GM18858 (cell line): ENCODE results near the gene GRB14.
A peak's percentile ranks its signal among the peaks of the same experiment; 100 is the strongest.
"Not testable (repeated sequence)": the region's sequence is repeated elsewhere in the genome, so short reads cannot be mapped to it uniquely, and the experiment has no call there.

Experiments
- ATAC-seq: cut with Tn5 transposase; IDR thresholded peaks from one replicate; pipeline ENCODE4 v1.9.1; 2021; ENCODE audit not compliant: unreplicated experiment

The GRB14 gene

GRCh38 chr2:164560181-164560792 lies 61.0 kb downstream of the GRB14 start:
- ATAC-seq: no peak

- ATAC-seq: no peak
These were observed 62.8 kb downstream of the GRB14 start for GRCh38 chr2:164558450-164558849.

GRCh38 chr2:164554487-164554886 lies 66.8 kb downstream of the GRB14 start:
- no peak for ATAC-seq

- ATAC-seq: no peak
These were observed 69.8 kb downstream of the GRB14 start for GRCh38 chr2:164551519-164551918.

GRCh38 chr2:164549705-164550104 lies 71.6 kb downstream of the GRB14 start:
- ATAC-seq: not testable (repeated sequence)

GRCh38 chr2:164545484-164545883 lies 75.8 kb downstream of the GRB14 start:
- no peak for ATAC-seq

- no peak for ATAC-seq
These were observed 78.7 kb downstream of the GRB14 start for GRCh38 chr2:164542581-164543021.

- ATAC-seq: peak; percentile 83
These were observed 82.9 kb downstream of the GRB14 start for GRCh38 chr2:164538240-164538866.

- no peak for ATAC-seq
These were observed 85.8 kb downstream of the GRB14 start for GRCh38 chr2:164535280-164536025.

GRCh38 chr2:164530464-164530863 lies 90.8 kb downstream of the GRB14 start:
- no peak for ATAC-seq

- no peak for ATAC-seq
These were observed 97.6 kb downstream of the GRB14 start for GRCh38 chr2:164523726-164524125.

GRCh38 chr2:164523009-164523408 lies 98.3 kb downstream of the GRB14 start:
- no peak for ATAC-seq

GRCh38 chr2:164522561-164522981 lies 98.7 kb downstream of the GRB14 start:
- no peak for ATAC-seq

- no peak for ATAC-seq
These were observed 105.5 kb downstream of the GRB14 start for GRCh38 chr2:164515734-164516133.

GRCh38 chr2:164515030-164515429 lies 106.3 kb downstream of the GRB14 start:
- no peak for ATAC-seq

GRCh38 chr2:164514491-164514890 lies 106.8 kb downstream of the GRB14 start:
- ATAC-seq: no peak

- ATAC-seq: no peak
These were observed 108.4 kb downstream of the GRB14 start for GRCh38 chr2:164512871-164513270.

GRCh38 chr2:164511738-164512137 lies 109.5 kb downstream of the GRB14 start:
- ATAC-seq: no peak

- no peak for ATAC-seq
These were observed 110.4 kb downstream of the GRB14 start for GRCh38 chr2:164510895-164511294.

GRCh38 chr2:164509137-164509877 lies 112.0 kb downstream of the GRB14 start:
- no peak for ATAC-seq

- no peak for ATAC-seq
These were observed 117.0 kb downstream of the GRB14 start for GRCh38 chr2:164504253-164504652.
